ENCODE measurements around the gene DHCR24.
A peak's percentile ranks its signal among the peaks of the same experiment; 100 is the strongest.
"Not testable (repeated sequence)": the region's sequence is repeated elsewhere in the genome, so short reads cannot be mapped to it uniquely, and the experiment has no call there.

Gene DHCR24

DNA sequence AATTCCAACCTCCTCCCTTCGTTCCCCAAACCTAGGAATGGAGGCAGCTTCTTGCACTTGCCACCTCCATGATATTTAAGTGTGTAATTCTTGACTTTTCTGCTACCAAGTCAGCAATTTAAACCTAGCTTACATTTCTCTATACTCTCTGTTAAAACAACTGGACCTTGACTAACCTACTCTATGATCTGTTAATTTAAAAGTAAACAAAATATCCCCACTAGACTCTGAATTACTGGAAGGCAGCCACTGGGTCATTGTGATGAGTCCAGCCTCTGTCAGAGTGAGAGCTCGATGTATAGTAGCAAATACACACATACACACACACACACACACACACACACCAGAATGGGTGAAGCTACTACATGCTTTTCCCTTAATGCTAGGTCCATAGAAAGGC, 40.0 kb upstream of the DHCR24 start:
- TF ChIP-seq POLR2AphosphoS5 (IDR thresholded peaks at IDR 0.05; ENCODE audit: borderline replicate concordance, low read depth, low read length) (no peak), EZH2 (IDR thresholded peaks at IDR 0.05) (no peak)
- DNase-seq (ENCODE audit: low read depth, low spot score) = no peak
- H3K27ac ChIP-seq = peak overlapping the region; percentile 86

DNA sequence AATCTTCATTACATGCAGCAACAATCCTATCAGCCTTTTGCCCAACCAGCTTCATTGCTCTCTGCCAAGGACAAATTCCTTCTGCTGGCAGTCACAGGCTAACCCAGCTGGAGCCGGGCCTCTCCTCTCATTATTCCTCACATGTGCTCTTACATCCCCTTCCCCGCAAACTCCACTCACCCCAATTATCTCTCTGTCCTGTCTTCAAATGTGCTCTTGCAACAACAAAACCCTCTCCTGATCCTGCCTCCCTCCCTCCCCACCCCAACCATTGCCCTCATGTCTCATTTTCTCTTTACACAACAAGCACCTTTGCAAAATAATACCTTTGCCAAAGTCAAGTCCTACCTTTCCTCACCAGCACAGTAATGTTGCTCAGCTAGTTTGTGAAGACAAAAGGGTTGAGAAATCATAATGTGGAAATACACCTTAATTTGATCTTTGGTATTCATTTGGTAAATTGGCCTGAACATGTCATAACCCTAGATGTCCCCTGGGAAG, 36.0 kb upstream of the DHCR24 start:
- Histone ChIP-seq H3K36me3 (ENCODE audit: insufficient read depth, low read length) (no peaks in the 10 kb centered on the region), H3K27ac (no peak overlapping the region), H3K9ac (ENCODE audit: insufficient read length) (no peak overlapping the region), H3K4me3 (no peak overlapping the region), H3K9me3 (ENCODE audit: low read depth, low read length) (no peaks in the 10 kb centered on the region)
- TF ChIP-seq POLR2AphosphoS5 (IDR thresholded peaks at IDR 0.05; ENCODE audit: borderline replicate concordance, low read depth, low read length) (no peak), EZH2 (IDR thresholded peaks at IDR 0.05) (no peak), FOXP2 (optimal IDR thresholded peaks at IDR 0.05; ENCODE audit: control extremely low read depth, extremely low read length, insufficient read depth) (no peak)
- DNase-seq (ENCODE audit: low read depth, low spot score) = no peak

More for the DNA sequence above, 40.0 kb upstream of the DHCR24 start:
- no peaks in the 10 kb centered on the region for H3K9me3 ChIP-seq (ENCODE audit: low read depth, low read length)
- peak overlapping the region; percentile 40 for H3K4me3 ChIP-seq
- peak overlapping the region; percentile 52 for H3K9ac ChIP-seq (ENCODE audit: insufficient read length)
- H3K36me3 ChIP-seq (ENCODE audit: insufficient read depth, low read length) = no peaks in the 10 kb centered on the region

DNA sequence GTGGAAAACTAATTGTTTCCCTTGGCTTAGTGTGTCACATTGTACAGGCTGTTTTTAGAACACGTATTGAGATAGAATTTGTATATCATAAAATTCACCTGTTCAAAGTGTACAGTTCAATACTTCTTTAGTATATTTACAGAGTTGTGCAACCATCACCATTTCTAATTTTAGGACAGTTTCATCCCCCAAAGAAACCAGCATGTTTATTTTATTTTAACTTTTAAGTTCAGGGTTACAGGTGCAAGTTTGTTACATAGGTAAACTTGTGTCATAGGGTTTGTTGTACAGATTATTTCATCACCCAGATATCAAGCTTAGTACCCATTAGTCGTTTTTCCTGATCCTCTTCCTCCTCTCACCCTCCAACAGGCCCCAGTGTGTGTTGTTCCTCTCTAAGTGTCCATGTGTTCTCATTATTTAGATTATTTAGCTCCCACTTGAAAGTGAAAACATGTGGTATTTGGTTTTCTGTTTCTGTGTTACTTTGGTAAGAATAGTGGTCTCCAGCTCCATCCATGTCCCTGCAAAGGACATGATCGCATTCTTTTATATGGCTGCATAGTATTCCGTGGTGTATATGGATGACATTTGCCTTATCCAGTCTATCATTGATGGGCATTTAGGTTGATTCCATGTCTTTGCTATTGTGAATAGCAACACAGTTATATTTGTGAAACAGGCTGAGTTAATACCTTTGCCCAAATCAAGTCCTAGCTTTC, 35.2 kb upstream of the DHCR24 start:
- no peak for DNase-seq (ENCODE audit: low read depth, low spot score)
- no peaks in the 10 kb centered on the region for H3K9me3 ChIP-seq (ENCODE audit: low read depth, low read length)
- H3K4me3 ChIP-seq = no peak overlapping the region
- no peak overlapping the region for H3K9ac ChIP-seq (ENCODE audit: insufficient read length)
- TF ChIP-seq POLR2AphosphoS5 (IDR thresholded peaks at IDR 0.05; ENCODE audit: borderline replicate concordance, low read depth, low read length) = no peak
- no peak for TF ChIP-seq FOXP2 (optimal IDR thresholded peaks at IDR 0.05; ENCODE audit: control extremely low read depth, extremely low read length, insufficient read depth)
- no peak for TF ChIP-seq EZH2 (IDR thresholded peaks at IDR 0.05)
- H3K27ac ChIP-seq = no peak overlapping the region
- no peaks in the 10 kb centered on the region for H3K36me3 ChIP-seq (ENCODE audit: insufficient read depth, low read length)

DNA sequence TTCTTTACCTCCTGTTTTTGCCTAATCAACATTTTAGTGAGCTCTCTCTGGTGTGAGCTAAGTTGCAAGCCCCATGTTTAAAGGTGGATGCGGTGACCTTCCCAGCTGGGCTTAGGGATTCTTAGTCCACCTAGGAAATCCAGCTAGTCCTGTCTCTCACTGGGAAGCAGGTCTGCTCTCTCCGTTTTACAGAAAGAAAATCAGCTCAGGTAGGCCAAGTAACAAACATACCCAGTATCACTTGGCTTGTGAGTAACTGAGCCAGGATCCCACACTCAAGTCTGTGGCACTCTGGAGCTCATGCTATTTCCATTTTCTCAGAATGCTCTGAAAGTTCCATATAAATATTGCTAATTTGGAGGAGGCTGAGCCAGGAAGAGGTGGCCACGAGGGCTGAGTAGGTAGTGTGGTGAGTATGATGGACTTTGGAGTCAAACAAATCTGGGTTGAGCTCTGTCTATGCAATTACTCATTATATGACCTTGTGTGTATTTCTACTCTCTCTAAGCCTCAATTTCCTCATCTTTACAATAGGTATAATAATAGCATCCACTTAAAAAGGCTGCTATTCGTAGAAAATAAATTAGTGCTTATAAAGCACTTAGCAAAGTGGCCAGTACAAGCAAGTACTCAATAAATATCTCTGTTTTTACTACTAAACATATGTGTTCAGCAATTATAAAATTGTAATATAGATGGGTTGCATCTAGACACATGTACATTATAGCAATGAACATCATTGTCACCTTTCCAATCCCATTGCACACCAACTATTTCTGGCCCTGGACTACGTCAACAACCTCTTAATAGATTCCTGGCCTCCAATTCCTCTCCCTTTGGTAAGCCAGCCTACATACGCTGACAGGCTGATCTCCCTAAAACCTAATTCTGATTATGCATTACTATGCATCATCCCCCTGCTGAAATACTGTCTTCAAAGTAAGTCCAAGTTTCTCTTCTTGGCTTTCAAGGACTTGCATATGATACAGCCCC, 32.7 kb upstream of the DHCR24 start:
- H3K9me3 ChIP-seq (ENCODE audit: low read depth, low read length) = no peaks in the 10 kb centered on the region
- H3K27ac ChIP-seq = no peak overlapping the region
- DNase-seq (ENCODE audit: low read depth, low spot score) = no peak
- TF ChIP-seq FOXP2 (optimal IDR thresholded peaks at IDR 0.05; ENCODE audit: control extremely low read depth, extremely low read length, insufficient read depth) = no peak
- no peak for TF ChIP-seq EZH2 (IDR thresholded peaks at IDR 0.05)
- no peak for TF ChIP-seq POLR2AphosphoS5 (IDR thresholded peaks at IDR 0.05; ENCODE audit: borderline replicate concordance, low read depth, low read length)
- no peak overlapping the region for H3K4me3 ChIP-seq
- no peak overlapping the region for H3K9ac ChIP-seq (ENCODE audit: insufficient read length)
- no peaks in the 10 kb centered on the region for H3K36me3 ChIP-seq (ENCODE audit: insufficient read depth, low read length)

DNA sequence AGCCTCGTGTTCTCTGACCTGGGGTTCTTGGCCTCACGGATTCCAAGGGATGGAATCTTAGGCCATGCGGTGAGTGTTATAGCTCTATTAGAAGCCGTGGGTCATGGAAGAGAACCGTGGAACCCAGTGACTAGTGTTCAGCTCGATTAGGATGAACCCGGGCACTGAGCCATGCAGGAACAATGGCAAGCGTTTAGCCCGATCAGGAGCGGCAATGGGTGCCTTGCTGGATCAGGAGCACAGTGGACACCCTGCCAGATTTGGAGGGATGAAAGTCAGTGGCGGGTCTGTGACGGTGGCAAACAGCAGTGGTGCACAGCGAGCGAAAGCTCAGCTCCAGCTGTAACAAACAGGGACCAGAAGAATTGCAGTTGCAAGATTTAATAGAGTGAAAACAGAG, 24.1 kb upstream of the DHCR24 start:
- not testable (repeated sequence) for H3K27ac ChIP-seq; H3K9me3 ChIP-seq (ENCODE audit: low read depth, low read length); H3K9ac ChIP-seq (ENCODE audit: insufficient read length); H3K36me3 ChIP-seq (ENCODE audit: insufficient read depth, low read length); DNase-seq (ENCODE audit: low read depth, low spot score); H3K4me3 ChIP-seq

DNA sequence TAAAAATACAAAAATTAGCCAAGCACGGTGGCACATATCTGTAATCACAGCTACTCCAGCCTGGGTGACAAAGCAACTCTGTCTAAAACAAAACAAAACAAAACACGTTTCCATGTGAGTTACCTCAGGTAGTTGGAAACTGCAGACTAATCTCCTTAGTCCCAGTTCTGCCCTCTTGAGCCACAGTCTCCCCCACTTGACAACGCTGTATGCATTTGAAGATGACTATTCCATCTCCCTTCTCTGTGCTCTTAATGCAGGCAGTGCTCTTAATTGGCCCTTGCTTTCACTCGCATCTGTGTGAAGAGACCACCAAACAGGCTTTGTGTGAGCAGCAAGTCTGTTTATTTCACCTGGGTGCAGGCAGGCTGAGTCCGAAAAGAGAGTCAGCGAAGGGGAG, 19.6 kb upstream of the DHCR24 start:
- DNase-seq (ENCODE audit: low read depth, low spot score) = no peak
- H3K36me3 ChIP-seq (ENCODE audit: insufficient read depth, low read length) = no peaks in the 10 kb centered on the region
- TF ChIP-seq POLR2AphosphoS5 (IDR thresholded peaks at IDR 0.05; ENCODE audit: borderline replicate concordance, low read depth, low read length) = no peak
- TF ChIP-seq FOXP2 (optimal IDR thresholded peaks at IDR 0.05; ENCODE audit: control extremely low read depth, extremely low read length, insufficient read depth) = no peak
- no peak for TF ChIP-seq EZH2 (IDR thresholded peaks at IDR 0.05)
- H3K4me3 ChIP-seq = no peak overlapping the region
- no peak overlapping the region for H3K27ac ChIP-seq
- no peak overlapping the region for H3K9ac ChIP-seq (ENCODE audit: insufficient read length)
- no peaks in the 10 kb centered on the region for H3K9me3 ChIP-seq (ENCODE audit: low read depth, low read length)

DNA sequence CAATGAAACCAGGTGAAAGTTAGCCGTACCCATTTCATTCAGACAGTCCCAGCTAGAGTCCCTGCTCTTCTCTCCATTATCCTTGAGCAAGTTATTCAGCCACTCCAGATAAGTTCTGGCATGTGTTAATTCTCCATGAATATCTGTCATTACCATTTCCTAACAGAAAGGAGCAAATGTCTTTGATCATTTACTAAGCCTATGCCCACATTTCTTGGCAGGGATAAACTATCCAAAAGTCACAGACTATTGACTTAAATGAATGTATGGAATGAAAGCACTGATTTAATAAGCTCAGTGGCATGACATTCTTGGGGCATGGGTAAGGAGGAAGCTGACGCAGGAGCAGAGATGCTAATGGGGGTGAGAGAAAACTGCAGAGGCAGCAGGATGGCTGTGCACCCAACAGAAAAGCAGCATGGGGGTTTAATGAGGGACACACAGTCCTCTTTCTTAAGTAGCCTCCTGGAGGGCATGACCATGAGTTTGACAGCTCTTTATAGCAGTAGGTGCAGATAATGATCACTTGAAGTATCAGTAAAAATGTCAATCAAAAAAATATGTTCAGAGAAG, 17.6 kb upstream of the DHCR24 start:
- no peak for TF ChIP-seq POLR2AphosphoS5 (IDR thresholded peaks at IDR 0.05; ENCODE audit: borderline replicate concordance, low read depth, low read length)
- no peak for TF ChIP-seq EZH2 (IDR thresholded peaks at IDR 0.05)
- TF ChIP-seq FOXP2 (optimal IDR thresholded peaks at IDR 0.05; ENCODE audit: control extremely low read depth, extremely low read length, insufficient read depth) = no peak
- peak overlapping the region; percentile 89 for H3K27ac ChIP-seq
- DNase-seq (ENCODE audit: low read depth, low spot score) = peak; percentile 52
- H3K4me3 ChIP-seq = peak overlapping the region; percentile 41
- no peaks in the 10 kb centered on the region for H3K9me3 ChIP-seq (ENCODE audit: low read depth, low read length)
- H3K36me3 ChIP-seq (ENCODE audit: insufficient read depth, low read length) = no peaks in the 10 kb centered on the region
- H3K9ac ChIP-seq (ENCODE audit: insufficient read length) = no peak overlapping the region

DNA sequence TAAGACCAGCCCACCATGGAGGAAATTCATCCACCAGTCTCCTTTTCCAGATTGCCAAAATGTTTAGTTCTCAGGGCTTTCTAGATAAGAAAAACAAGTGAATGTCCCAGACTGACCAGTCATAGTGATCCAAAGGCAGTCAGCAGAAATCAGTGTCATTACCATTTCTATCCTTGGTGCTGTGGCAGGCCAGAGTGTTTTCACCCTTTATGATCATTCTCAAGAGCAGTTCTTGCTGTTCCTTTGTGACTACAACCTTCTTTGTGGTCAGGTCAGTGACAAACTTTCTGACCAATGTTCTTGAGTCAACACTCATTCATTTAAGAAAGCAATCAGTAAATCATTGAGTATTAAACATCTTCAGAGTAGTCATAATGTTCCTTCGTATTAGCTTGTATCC, 7.3 kb upstream of the DHCR24 start:
- no peaks in the 10 kb centered on the region for H3K36me3 ChIP-seq (ENCODE audit: insufficient read depth, low read length)
- no peak overlapping the region for H3K4me3 ChIP-seq
- H3K27ac ChIP-seq = no peak overlapping the region
- DNase-seq (ENCODE audit: low read depth, low spot score) = no peak
- TF ChIP-seq POLR2AphosphoS5 (IDR thresholded peaks at IDR 0.05; ENCODE audit: borderline replicate concordance, low read depth, low read length) = no peak
- TF ChIP-seq EZH2 (IDR thresholded peaks at IDR 0.05) = no peak
- no peak for TF ChIP-seq FOXP2 (optimal IDR thresholded peaks at IDR 0.05; ENCODE audit: control extremely low read depth, extremely low read length, insufficient read depth)
- no peaks in the 10 kb centered on the region for H3K9me3 ChIP-seq (ENCODE audit: low read depth, low read length)
- no peak overlapping the region for H3K9ac ChIP-seq (ENCODE audit: insufficient read length)

Measured in SK-N-MC (cell line).